AG08396 (cell line): ENCODE data around the gene LIN7B.
"Not testable (repeated sequence)": the region's sequence is repeated elsewhere in the genome, so short reads cannot be mapped to it uniquely, and the experiment has no call there.

Experiments used
- DNase-seq: peaks from one replicate; pipeline ENCODE4 v3.0.0; 2012; ENCODE audit warnings: low spot score, mixed read lengths

The LIN7B gene, protein sequence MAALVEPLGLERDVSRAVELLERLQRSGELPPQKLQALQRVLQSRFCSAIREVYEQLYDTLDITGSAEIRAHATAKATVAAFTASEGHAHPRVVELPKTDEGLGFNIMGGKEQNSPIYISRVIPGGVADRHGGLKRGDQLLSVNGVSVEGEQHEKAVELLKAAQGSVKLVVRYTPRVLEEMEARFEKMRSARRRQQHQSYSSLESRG

DNA sequence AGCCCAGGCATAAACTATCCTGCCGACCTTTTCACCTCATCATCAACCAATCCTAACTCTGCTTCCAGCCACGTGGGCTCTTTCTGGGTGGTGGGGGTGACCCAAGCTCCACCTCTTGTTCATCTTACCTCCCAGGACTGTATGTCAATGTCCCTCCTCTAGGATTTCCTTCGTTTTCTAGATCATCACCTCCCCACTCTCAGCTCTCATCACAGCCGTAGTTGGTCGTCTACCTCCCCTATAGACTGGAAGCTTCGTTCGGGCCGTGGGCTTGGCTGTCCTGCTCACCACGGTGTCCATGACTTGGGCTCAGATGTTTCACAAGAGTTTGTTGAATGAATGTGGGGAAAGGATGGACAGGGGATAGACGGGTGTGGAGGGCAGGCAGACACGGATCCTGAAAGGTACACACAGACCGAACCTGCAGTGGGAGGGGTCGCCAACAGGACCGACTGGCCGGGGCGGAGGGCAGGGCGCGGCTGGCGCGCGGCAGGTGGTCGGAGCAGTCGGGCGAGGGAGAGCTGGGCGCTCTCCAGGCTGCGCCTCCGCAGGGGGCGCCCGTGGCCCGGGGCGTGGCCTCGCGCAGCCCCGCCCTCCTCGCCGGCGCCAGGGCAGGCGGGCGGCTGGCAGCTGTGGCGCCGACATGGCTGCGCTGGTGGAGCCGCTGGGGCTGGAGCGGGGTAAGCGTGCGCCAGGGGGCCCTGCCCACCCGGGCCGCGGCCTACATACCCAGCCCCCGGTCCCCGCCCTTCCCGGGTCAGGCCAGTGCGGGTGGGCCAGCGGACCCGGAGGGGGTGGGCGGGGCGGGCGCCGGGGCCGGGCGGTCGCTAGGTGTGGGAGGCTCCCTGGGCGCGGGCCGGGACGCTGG is at the start of gene LIN7B:
Gene LIN7B, plus strand, starts transcription at position 609 of the 868 bp plus-strand sequence. Its CDS starts 35 bp downstream, at position 644.
- peak; percentile 95 for DNase-seq

DNA sequence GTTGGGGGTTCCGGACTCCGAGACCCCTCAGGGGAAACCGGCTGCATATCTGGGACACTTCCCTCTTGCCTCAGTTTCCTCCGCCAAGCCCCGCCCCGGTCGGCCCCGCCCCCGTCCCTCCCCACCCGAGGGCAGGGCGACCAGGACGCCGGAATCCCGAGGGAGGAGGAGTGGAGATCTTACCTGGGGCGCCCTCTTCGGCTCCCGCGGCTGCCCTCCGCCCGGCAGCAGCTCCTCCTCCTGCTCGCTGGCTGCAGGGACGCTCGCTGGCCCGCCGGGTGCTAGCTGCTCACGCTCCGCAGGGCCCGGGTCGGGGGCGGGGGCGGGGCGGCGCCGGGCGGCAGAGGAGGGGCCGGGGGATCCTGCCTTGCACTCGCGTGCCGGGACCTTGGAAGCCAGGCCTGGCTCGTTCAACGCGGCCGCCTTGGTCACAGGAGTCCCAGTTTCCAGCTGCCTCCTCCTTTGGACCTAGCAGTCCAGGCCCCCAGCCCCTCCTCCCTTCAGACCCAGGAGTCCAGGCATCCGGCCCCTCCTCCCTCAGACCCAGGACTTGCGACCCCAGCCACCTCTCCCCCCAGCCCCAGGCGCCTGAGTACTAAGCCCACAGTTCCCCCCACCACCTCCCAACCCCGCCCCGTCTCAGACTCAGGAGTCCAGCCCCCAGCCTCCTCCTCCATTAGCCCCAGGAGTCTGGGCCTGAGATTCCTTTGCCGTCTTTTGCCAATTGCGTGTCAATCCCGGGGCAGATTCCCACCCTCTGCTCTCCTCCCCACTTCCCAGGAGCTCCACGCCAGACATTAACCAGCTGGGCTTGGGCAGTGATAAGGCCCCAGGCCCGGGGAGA is 49.2 kb upstream of the LIN7B start, which contains the start of gene NTF4:
Gene NTF4, minus strand, starts transcription at position 51 of the 844 bp plus-strand sequence. CDS start 2,821 bp downstream, outside the sequence.
- peak; percentile 63 for DNase-seq

DNA sequence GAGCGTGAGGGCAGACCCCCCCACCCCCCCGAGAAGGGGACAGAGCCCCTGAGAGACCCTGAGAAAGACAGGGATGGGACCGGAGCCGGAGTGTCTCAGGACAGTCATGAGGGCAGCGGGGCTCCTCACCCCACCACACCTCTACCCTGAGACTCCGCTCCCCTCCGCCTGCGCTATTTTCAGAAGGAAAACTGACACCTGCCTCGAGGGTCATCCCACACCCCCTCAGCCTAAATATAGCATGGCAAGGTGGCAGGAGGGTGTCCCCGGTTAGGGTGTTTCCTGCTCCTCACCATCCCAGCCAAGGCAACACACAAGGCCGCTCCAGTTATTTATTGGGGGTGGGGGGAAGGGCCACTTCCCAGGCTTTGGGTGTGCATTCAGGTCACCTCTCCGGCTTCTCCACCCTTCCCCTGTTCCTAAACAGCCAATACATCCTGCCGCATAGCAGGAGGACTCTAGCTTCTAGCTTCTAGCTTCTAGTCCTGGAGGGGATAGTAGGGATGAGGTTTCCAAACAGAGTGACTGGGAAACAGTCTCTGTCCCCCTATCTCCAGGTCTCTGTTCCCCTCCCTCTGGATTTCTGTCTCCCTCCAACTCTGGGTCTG is 48.2 kb upstream of the LIN7B start:
- DNase-seq, result no peak

DNA sequence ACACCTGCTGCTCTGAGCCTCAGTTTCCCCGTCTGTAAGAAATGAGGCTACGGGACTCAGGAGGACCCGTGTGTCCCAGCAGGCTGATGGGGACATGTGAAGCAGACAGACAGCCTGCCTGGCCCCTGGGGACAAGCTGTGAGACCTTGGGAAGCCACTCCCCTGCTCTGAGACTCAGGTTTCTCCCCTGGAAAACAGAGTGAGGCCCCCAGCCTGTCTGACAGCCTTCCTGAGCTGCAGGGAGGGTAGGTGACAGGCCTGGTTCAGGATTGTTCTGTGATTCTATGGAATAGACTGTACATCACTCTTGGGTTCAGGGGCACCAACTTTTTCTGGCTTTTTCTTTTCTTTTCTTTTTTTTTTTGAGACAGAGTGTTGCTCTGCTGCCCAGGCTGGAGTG is 46.6 kb upstream of the LIN7B start:
- no peak for DNase-seq

DNA sequence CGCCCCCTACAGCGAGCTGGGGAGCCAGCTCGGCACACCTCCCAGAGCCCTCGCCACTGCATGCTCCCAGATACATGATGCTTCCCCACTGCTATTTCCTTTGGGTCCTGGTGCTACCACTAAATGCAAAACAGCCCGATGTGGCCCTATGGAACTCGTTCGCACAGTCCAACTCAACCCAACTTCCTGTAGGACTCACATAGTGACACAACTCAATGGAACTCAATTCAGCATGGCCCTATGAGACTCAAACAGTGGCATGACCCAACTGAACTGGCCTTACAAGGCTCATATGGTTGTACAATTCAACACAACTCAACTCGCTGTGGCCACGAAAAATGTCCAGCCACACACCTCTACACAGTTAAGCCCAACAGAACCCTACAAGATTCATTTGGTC is 45.1 kb upstream of the LIN7B start:
- DNase-seq, result no peak

DNA sequence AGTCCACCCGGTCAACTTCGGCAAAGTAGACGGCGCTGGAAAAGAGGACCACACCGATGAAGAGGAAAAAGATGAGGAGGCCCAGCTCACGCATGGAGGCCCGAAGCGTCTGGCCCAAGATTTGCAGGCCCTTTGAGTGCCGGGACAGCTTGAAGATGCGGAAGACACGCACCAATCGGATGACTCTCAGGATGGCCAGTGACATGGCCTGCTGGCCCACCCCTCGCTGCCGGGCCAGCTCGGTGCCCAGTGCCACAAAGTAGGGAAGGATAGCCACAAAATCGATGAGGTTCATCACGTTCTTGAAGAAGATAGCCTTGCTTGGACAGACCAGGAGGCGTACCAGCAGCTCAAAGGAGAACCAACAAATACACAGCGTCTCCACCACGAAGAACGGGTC is 43.8 kb upstream of the LIN7B start:
- no peak for DNase-seq

DNA sequence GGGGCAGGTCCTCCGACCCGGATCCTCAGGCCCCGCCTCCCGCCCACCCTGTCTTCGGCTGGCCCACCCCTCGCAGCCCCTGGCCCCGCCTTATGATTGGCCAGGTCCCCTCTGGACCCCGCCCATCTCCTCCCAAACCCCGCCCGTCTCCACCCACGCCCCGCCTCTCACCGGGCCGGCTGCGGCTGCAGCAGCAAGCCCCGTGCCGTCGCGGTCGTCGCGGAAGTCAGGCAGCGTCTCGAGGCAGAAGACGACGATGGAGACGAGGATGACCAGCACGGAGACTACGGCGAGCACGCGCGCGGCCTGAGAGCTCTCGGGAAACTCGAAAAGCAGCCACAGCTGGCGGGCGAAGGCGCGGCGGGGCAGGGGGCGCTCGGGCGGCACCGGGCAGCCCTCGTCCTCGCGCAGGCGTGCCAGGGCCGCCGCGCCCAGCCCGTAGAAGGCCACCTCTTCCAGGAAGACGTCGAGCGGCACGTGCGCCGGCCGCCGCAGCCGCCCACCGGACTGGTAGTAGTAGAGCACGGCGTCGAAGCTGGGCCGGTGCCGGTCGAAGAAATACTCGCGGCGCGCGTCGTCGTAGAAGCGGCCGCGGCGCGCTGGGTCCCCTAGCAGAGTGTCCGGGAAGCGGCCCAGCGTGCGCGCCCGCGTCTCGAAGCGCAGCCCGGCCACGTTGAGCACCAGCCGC is 42.2 kb upstream of the LIN7B start:
- DNase-seq, result no peak

DNA sequence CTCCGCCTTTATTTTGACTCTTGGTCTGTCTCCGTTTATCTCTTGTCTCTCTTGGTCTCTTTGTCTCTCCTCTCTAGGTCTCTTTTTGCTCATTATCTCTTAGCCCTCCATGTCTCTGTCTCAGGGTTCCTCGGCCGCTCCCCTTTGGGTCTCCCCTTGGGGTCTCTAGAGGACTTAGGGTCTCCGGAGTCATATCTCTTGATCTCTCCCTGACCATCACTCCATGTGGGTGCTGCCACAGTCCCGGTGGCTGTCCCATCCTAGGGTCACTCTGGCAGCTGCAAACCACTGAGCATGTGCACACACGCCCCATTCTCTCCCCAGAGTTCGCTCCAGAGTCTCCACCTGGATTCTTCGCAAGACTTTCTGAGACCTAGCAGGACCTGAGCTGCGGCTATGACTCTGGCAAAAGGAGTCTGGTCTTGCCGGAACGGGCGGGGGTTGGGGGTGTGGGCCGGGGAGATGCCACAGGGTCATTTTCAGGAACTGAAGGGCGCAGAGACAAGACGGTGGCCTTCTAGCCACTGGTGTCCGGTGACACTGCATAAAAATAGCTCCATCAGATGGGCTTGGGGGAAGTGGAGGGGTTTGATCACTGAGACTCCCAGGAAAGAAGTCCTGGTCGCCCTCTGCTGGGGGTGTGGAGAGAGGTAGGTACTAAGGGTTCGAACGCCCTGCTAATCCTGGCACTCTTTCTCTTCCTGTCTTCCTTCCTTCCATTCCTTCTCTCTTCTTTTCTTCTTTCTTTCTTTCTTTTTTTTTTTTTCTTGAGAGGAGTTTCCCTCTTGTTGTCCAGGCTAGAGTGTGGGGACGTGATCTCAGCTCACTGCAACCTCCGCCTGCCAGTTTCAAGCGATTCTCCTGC is 40.4 kb upstream of the LIN7B start:
- DNase-seq, result no peak

DNA sequence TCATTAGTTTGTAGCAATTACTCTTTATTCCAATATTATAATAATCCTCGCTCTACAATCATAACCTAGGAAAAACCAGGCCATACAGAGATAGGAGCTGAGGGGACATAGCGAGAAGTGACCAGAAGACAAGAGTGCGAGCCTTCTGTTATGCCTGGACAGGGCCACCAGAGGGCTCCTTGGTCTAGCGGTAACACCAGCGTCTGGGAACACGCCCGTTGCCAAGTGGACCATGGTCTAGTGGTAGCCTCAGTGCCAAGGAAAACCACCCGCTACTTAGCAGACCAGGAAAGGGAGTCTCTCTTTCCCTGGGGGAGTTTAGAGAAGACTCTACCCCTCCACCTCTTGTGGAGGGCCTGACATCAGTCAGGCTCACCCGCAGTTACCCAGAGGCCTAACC is 39.3 kb upstream of the LIN7B start:
- not testable (repeated sequence) for DNase-seq

DNA sequence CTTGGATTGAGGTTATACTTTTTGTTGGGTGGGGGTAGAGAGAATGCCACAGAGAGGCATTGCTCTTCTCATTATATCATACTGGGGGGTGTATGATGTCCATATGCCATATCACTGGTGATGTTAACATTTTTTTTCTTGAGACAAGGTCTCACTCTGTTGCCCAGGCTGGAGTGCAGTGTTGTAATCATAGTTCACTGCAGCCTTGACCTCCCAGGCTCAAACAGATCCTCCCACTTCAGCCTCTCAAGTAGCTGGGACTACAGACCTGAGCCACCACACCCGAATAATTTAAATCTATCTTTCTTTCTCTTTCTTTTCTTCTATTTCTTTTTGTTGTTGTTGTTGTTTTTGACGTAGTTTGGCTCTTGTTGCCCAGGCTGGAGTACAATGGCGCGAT is 33.8 kb upstream of the LIN7B start:
- no peak for DNase-seq

DNA sequence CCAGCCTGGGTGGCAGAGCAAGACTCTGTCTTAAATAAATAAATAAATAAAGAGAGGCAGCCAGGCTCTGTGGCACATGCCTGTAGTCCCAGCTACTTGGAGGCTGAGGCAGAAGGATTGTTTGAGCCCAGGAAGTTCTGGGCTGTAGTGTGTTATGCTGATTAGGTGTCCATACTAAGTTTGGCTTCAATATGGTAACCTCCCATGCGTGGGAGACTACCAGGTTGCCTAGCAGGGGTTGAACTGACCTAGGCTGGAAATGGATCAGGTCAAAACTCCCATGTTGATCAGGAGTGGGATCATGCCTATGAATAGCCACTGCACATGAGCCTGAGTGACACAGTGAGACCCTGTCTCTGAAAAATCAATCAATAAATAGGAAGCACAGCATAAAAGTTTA is 32.9 kb upstream of the LIN7B start:
- no peak for DNase-seq

DNA sequence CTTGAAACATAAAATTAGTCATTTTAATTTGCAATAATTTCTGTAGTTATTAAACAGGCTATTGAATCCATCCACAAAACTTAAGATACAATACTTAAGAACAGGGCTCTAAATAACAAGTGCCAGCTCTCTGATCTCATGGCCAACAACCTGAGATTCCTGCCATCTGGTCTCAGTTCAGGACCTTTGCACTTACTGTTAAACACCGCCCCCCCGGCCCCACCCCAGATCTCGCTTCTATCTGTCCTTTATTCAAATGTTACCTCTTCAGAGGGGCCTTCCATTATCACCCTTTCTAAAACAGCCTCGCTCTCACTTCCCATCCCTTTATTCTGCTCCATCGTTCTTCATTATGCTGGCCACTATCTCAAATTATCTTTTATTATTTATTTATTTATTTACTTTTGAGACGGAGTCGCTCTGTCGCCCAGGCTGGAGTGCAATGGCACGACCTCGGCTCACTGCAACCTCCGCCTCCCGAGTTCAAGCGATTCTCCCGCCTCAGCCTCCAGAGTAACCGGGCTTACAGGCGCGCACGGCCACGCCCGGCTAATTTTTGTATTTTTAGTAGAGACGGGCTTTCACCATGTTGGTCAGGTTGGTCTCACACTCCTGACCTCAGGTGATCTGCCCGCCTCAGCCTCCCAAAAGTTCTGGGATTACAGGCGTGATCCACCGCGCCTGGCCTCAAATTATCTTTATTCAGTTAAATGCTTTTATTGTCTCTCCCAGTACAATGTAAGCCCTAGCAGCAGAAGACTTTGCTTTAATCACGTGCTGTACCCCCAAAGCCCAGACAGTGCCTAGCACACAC is 29.8 kb upstream of the LIN7B start:
- no peak for DNase-seq

DNA sequence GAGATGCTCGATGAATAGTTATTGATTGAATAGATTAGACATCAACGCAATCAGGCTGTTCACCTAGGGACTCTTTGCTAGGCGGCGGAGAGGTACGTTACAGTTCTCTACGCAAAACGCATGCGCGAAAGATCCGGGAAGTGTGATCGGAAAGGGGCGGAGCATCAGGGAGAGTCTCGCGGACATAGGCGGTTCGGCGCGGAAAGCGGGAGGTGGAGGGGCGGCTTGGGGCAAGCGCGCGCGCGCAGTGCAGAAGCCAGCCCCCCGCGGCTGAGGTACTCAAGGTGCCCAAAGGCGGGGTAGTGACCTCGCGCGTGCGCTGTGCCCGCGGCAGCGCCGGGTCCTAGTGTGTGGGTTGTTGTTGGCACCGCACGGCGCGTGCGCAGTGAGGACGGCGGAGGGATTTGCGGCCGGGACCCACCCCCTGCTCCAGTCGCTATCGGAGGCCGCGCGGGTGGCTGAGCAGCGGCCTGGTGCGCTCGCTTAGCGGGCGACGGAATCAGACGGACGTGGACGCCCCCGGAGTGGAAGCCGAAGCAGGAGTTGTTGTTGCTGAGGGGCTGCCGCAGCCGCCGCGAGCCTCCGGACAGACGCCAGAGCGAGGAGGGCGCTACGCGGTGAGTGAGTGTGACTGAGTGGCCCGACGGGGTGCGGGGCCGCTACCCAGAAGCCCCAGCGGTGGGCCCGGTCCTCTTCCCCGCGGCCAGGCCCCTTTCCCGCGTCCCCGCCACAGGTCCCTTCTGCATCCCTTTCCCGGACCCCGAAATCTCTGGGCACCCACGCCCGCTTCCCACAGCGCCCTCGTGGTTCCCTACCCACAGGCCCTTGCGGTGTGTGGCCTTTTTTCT is 28.9 kb upstream of the LIN7B start, which contains the start of gene SNRNP70:
Gene SNRNP70, plus strand, starts transcription at position 432 of the 848 bp plus-strand sequence. CDS start 964 bp downstream, outside the sequence.
- peak; percentile 100 for DNase-seq

DNA sequence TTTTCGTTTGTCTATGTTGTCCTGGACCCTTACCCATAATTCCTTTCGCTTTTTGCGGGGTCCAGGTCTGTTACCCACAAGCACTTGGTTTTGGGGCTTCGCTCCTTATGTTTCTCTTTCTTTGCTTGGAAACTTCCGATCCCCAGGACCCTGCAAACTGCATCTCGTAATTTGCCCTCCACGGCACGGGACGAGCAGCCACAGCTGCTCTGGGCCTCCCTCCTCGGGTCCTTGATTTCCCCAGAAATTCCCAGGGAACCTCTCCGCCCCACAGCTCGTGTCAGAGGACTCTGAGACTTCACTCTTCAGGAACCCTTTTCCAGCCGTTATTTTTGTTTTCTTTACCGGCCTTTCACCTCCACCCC is 28.3 kb upstream of the LIN7B start:
- no peak for DNase-seq

DNA sequence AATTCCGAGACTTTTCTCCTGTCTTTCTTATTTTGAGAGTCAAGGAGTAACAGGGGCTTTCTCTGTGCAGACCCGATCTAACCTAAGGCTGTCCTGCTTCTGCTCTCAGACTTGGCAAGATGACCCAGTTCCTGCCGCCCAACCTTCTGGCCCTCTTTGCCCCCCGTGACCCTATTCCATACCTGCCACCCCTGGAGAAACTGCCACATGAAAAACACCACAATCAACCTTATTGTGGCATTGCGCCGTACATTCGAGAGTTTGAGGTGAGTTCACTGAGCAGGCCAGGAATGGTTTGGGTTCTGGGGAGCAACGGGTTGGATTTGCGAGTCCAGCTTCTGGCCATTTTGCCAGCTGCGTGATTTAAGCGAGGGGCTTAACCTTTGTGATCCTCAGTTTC is 27.9 kb upstream of the LIN7B start:
- no peak for DNase-seq

DNA sequence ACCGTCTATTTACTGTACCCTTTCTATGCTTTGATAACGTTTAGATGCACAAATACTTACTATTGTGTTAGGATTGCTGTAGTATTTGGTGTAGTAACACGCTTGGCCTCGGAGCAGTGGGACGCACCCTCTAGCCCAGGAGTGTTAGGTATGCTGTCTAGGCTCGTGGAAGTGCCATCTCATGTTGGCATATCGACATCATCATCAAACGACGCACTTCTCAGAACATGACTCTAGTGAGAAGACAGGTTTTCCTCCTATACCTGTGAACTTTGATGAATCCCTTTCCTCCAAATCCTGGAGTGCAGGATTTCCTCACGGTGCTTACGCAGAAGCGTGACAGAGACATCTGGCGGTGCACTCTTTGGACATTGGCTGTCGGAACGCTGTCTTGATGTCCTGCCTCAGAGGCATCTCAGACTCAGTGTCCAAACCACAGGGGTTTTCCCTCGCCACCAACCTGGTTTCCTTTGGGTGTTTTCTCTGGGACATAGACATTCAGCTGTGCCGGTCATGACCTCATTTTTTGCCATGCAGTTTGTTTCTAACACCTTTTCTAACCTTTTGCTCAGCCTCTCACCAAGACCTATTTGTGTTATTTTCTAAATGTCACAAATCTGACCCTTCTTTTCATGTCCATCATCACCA is 22.7 kb upstream of the LIN7B start:
- no peak for DNase-seq

DNA sequence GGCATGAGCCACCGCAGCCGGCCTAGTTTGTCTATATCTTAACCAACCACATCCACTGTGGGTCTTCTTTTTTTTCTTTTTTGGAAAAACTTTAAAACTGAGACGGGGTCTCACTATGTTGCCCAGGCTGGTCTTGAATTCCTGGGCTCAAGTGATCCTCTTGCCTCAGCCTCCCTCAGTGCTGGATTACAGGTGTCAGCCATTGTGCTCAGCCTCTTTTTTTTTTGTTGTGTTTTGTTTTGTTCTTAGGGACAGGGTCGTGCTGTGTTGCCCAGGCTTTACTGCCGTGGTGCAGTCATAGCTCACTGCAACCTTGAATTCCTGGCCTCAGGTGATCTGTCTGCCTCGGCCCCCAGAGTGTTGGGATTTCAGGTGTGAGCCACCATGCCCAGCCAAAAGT is 21.5 kb upstream of the LIN7B start:
- no peak for DNase-seq
